Adipocyte (in vitro differentiated cells): ENCODE measurements around the gene TMEM168.

Experiments
- DNase-seq: peaks from one replicate; pipeline ENCODE4 v3.0.0-alpha.2; 2015; ENCODE audit warnings: low read depth
- H3K27me3 ChIP-seq: replicated peaks from 2 replicates; pipeline ENCODE4 v1.7.0; 2013; ENCODE audit warnings: mild to moderate bottlenecking, low read length, moderate library complexity; ENCODE audit not compliant: control insufficient read depth, insufficient read depth
- H3K36me3 ChIP-seq: 2 replicates; pipeline ENCODE4 v1.7.0; 2013; ENCODE audit warnings: low read length, mild to moderate bottlenecking, moderate library complexity; ENCODE audit not compliant: control insufficient read depth, insufficient read depth, severe bottlenecking
- H3K4me1 ChIP-seq: 2 replicates; pipeline ENCODE4 v1.7.0; 2013; ENCODE audit warnings: mild to moderate bottlenecking, low read length, moderate library complexity; ENCODE audit not compliant: control insufficient read depth, insufficient read depth
- H3K4me3 ChIP-seq: 2 replicates; pipeline ENCODE4 v1.7.0; 2013; ENCODE audit warnings: mild to moderate bottlenecking, low read length, moderate library complexity
- H3K9ac ChIP-seq: 2 replicates; pipeline ENCODE4 v1.7.0; 2013; ENCODE audit warnings: mild to moderate bottlenecking, low read length, moderate library complexity
- H3K9me3 ChIP-seq: 2 replicates; pipeline ENCODE4 v1.7.0; 2013; ENCODE audit warnings: mild to moderate bottlenecking, low read length, moderate library complexity; ENCODE audit not compliant: control insufficient read depth

Gene TMEM168

GRCh38 chr7:112779667-112780066 is 10.5 kb downstream of the TMEM168 start:
- Histone ChIP-seq H3K27me3 (no peaks in the 10 kb centered on the region), H3K36me3 (peaks cover 8% of the 10 kb centered on the region), H3K4me3 (no peak overlapping the region), H3K4me1 (peaks cover 13% of the 10 kb centered on the region), H3K9me3 (no peaks in the 10 kb centered on the region), H3K9ac (no peak overlapping the region)
- DNase-seq: peak; percentile 72

GRCh38 chr7:112777406-112777805 is 12.8 kb downstream of the TMEM168 start:
- Histone ChIP-seq H3K27me3 (no peaks in the 10 kb centered on the region), H3K36me3 (no peaks in the 10 kb centered on the region), H3K4me1 (peaks cover under 1% of the 10 kb centered on the region), H3K4me3 (no peak overlapping the region), H3K9me3 (no peaks in the 10 kb centered on the region), H3K9ac (no peak overlapping the region)
- DNase-seq: no peak

- Histone ChIP-seq H3K36me3 (peaks cover 9% of the 10 kb centered on the region), H3K9me3 (no peaks in the 10 kb centered on the region), H3K4me3 (no peak overlapping the region), H3K27me3 (no peaks in the 10 kb centered on the region), H3K4me1 (peaks cover 10% of the 10 kb centered on the region), H3K9ac (no peak overlapping the region)
- DNase-seq: no peak
These were observed 19.0 kb downstream of the TMEM168 start for GRCh38 chr7:112771166-112771565.

- Histone ChIP-seq H3K27me3 (no peaks in the 10 kb centered on the region), H3K9ac (no peak overlapping the region), H3K4me3 (no peak overlapping the region), H3K9me3 (no peaks in the 10 kb centered on the region), H3K36me3 (peaks cover 9% of the 10 kb centered on the region), H3K4me1 (peaks cover 10% of the 10 kb centered on the region)
- DNase-seq: peak; percentile 2
These were observed 20.1 kb downstream of the TMEM168 start for GRCh38 chr7:112770051-112770450.

- peaks cover 9% of the 10 kb centered on the region for H3K36me3 ChIP-seq
- H3K9ac ChIP-seq: no peak overlapping the region
- no peak for DNase-seq
- H3K4me1 ChIP-seq: peaks cover 9% of the 10 kb centered on the region
- no peaks in the 10 kb centered on the region for H3K27me3 ChIP-seq
- H3K9me3 ChIP-seq: no peaks in the 10 kb centered on the region
- no peak overlapping the region for H3K4me3 ChIP-seq
These were observed 25.1 kb downstream of the TMEM168 start for GRCh38 chr7:112765105-112765504.

GRCh38 chr7:112763996-112764395 is 26.2 kb downstream of the TMEM168 start:
- H3K4me3 ChIP-seq: no peak overlapping the region
- no peaks in the 10 kb centered on the region for H3K27me3 ChIP-seq
- H3K4me1 ChIP-seq: no peaks in the 10 kb centered on the region
- H3K9me3 ChIP-seq: no peaks in the 10 kb centered on the region
- DNase-seq: no peak
- no peak overlapping the region for H3K9ac ChIP-seq
- H3K36me3 ChIP-seq: peaks cover 9% of the 10 kb centered on the region

- Histone ChIP-seq H3K27me3 (no peaks in the 10 kb centered on the region), H3K4me3 (no peak overlapping the region), H3K36me3 (peaks cover 9% of the 10 kb centered on the region), H3K4me1 (no peaks in the 10 kb centered on the region), H3K9ac (no peak overlapping the region), H3K9me3 (no peaks in the 10 kb centered on the region)
- DNase-seq: no peak
These were observed 26.9 kb downstream of the TMEM168 start for GRCh38 chr7:112763298-112763697.

GRCh38 chr7:112759905-112760304 is 30.3 kb downstream of the TMEM168 start:
- no peaks in the 10 kb centered on the region for H3K27me3 ChIP-seq
- H3K4me1 ChIP-seq: no peaks in the 10 kb centered on the region
- H3K9me3 ChIP-seq: no peaks in the 10 kb centered on the region
- no peak overlapping the region for H3K9ac ChIP-seq
- H3K36me3 ChIP-seq: no peaks in the 10 kb centered on the region
- no peak overlapping the region for H3K4me3 ChIP-seq
- DNase-seq: no peak

- H3K4me3 ChIP-seq: no peak overlapping the region
- H3K4me1 ChIP-seq: no peaks in the 10 kb centered on the region
These were observed 32.9 kb downstream of the TMEM168 start for GRCh38 chr7:112757337-112757736.

GRCh38 chr7:112753298-112753697 is 36.9 kb downstream of the TMEM168 start:
- Histone ChIP-seq H3K9ac (no peak overlapping the region), H3K4me3 (no peak overlapping the region), H3K36me3 (no peaks in the 10 kb centered on the region), H3K27me3 (no peaks in the 10 kb centered on the region), H3K4me1 (no peaks in the 10 kb centered on the region), H3K9me3 (no peaks in the 10 kb centered on the region)
- DNase-seq: no peak

More at GRCh38 chr7:112757337-112757736, 32.9 kb downstream of the TMEM168 start:
- no peaks in the 10 kb centered on the region for H3K36me3 ChIP-seq
- no peak overlapping the region for H3K9ac ChIP-seq
- DNase-seq: no peak
- no peaks in the 10 kb centered on the region for H3K27me3 ChIP-seq
- H3K9me3 ChIP-seq: no peaks in the 10 kb centered on the region

GRCh38 chr7:112752576-112752975 is 37.6 kb downstream of the TMEM168 start:
- Histone ChIP-seq H3K9me3 (no peaks in the 10 kb centered on the region), H3K4me1 (no peaks in the 10 kb centered on the region), H3K36me3 (no peaks in the 10 kb centered on the region), H3K27me3 (no peaks in the 10 kb centered on the region), H3K9ac (no peak overlapping the region), H3K4me3 (no peak overlapping the region)
- DNase-seq: no peak

- Histone ChIP-seq H3K9me3 (no peaks in the 10 kb centered on the region), H3K27me3 (no peaks in the 10 kb centered on the region), H3K9ac (no peak overlapping the region), H3K36me3 (no peaks in the 10 kb centered on the region), H3K4me3 (no peak overlapping the region), H3K4me1 (no peaks in the 10 kb centered on the region)
- no peak for DNase-seq
These were observed 40.4 kb downstream of the TMEM168 start for GRCh38 chr7:112749775-112750174.
